Measurements from ENCODE around the gene TMPRSS4.

TMPRSS4 gene

DNA sequence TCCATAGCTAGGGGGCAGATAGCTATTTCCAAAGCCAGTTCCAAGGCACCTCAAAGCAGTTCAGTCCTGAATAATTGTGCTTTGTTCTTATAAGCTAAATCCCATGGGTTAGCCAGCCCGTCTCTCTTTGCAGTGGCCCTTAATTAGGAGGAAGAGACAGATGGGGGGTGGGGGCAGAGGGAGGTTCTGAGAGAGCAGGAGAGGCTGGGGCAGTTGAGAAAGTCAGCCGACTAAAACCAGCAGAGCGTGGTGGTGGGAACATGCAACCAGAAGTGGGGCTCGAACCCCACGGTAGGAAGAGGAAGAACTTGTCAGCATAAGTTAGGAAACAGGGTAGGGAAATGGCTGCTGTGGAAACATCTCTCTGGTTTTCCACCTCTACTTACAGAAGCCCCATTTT lies 86.6 kb downstream of the TMPRSS4 start:
- no peak overlapping the region for H3K4me3 ChIP-seq (ENCODE audit: low read depth, low read length)
- ChIA-PET CTCF (interaction anchor here (0.9 to 1.8 kb wide), 3 partner anchors 8 to 18 kb away, joined by 3 to 7 read pairs (median 6); no protein-coding TSS in a partner anchor), POLR2A (no interaction called here)
- TF ChIP-seq, protein P1, sequence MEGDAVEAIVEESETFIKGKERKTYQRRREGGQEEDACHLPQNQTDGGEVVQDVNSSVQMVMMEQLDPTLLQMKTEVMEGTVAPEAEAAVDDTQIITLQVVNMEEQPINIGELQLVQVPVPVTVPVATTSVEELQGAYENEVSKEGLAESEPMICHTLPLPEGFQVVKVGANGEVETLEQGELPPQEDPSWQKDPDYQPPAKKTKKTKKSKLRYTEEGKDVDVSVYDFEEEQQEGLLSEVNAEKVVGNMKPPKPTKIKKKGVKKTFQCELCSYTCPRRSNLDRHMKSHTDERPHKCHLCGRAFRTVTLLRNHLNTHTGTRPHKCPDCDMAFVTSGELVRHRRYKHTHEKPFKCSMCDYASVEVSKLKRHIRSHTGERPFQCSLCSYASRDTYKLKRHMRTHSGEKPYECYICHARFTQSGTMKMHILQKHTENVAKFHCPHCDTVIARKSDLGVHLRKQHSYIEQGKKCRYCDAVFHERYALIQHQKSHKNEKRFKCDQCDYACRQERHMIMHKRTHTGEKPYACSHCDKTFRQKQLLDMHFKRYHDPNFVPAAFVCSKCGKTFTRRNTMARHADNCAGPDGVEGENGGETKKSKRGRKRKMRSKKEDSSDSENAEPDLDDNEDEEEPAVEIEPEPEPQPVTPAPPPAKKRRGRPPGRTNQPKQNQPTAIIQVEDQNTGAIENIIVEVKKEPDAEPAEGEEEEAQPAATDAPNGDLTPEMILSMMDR (IDR thresholded peaks at IDR 0.05; ENCODE audit: insufficient read depth, low read length, missing control alignments), result no peak
- DNase-seq (ENCODE audit: low read depth, low spot score), result no peak

DNA sequence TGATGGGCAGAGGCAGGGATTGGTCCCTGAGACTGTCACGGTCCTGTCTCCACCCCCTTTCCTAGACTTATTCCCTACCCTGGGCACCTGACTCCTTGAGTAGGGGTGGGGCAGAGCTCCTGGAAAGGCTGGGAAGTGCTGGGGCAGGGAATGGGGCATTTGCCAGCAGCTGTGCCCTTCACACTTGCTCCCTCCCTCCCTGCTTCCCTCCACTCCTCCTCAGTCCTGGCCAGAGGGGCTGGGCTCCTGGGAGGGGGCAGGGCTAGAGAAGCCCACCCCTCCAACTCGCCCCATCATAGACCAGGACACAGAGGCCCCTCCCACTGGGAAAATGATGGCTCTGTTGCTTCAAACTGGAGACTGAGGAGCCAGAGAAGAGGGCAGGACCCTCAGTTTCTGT lies 88.0 kb downstream of the TMPRSS4 start:
- no peak for DNase-seq (ENCODE audit: low read depth, low spot score)
- TF ChIP-seq, protein P1 (IDR thresholded peaks at IDR 0.05; ENCODE audit: insufficient read depth, low read length, missing control alignments), result no peak
- CTCF ChIA-PET, result interaction anchor here (1.8 kb wide), 1 partner anchor 19 kb away, joined by 6 read pairs; no protein-coding TSS in a partner anchor
- H3K4me3 ChIP-seq (ENCODE audit: low read depth, low read length), result no peak overlapping the region
- POLR2A ChIA-PET, result no interaction called here

GRCh38 chr11:118166641-118167040 lies 89.8 kb downstream of the TMPRSS4 start:
- TF ChIP-seq, protein P1 (IDR thresholded peaks at IDR 0.05; ENCODE audit: insufficient read depth, low read length, missing control alignments), result no peak
- ChIA-PET CTCF (no interaction called here), POLR2A (no interaction called here)

GRCh38 chr11:118167253-118167652 lies 90.4 kb downstream of the TMPRSS4 start:
- ChIA-PET POLR2A (no interaction called here), CTCF (no interaction called here)
- DNase-seq (ENCODE audit: low read depth, low spot score), result no peak
- TF ChIP-seq, protein P1 (IDR thresholded peaks at IDR 0.05; ENCODE audit: insufficient read depth, low read length, missing control alignments), result no peak
- H3K4me3 ChIP-seq (ENCODE audit: low read depth, low read length), result no peak overlapping the region

More at GRCh38 chr11:118166641-118167040, 89.8 kb downstream of the TMPRSS4 start:
- DNase-seq (ENCODE audit: low read depth, low spot score), result no peak
- H3K4me3 ChIP-seq (ENCODE audit: low read depth, low read length), result no peak overlapping the region

DNA sequence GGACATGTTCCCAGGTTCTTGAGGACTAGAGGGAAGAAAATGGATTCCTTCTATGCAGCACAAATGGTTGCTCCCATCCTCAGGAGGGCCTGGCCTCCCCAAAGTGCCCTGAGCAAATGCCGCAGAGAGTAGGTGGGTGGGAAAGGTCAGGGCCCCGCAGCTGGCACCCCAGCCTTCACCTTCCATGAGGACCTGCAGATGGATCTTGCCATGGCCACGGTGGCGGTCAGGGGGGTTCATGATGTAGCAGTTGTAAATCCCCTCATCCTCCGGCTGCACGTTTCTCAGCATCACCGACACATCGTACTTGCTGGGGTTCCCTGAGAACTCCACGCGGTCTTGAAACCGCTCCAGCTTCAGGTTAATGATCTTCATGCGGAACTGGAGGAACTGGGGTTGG lies 91.0 kb downstream of the TMPRSS4 start:
- TF ChIP-seq, protein P1 (IDR thresholded peaks at IDR 0.05; ENCODE audit: insufficient read depth, low read length, missing control alignments), result no peak
- no peak for DNase-seq (ENCODE audit: low read depth, low spot score)
- ChIA-PET CTCF (no interaction called here), POLR2A (no interaction called here)
- H3K4me3 ChIP-seq (ENCODE audit: low read depth, low read length), result no peak overlapping the region

GRCh38 chr11:118168316-118168715 lies 91.4 kb downstream of the TMPRSS4 start:
- no peak overlapping the region for H3K4me3 ChIP-seq (ENCODE audit: low read depth, low read length)
- ChIA-PET POLR2A (no interaction called here), CTCF (no interaction called here)
- TF ChIP-seq, protein P1 (IDR thresholded peaks at IDR 0.05; ENCODE audit: insufficient read depth, low read length, missing control alignments), result no peak
- no peak for DNase-seq (ENCODE audit: low read depth, low spot score)

Measured in AG04449 (cell line).